ENCODE measurements around the gene GNAI3.

The GNAI3 gene

DNA sequence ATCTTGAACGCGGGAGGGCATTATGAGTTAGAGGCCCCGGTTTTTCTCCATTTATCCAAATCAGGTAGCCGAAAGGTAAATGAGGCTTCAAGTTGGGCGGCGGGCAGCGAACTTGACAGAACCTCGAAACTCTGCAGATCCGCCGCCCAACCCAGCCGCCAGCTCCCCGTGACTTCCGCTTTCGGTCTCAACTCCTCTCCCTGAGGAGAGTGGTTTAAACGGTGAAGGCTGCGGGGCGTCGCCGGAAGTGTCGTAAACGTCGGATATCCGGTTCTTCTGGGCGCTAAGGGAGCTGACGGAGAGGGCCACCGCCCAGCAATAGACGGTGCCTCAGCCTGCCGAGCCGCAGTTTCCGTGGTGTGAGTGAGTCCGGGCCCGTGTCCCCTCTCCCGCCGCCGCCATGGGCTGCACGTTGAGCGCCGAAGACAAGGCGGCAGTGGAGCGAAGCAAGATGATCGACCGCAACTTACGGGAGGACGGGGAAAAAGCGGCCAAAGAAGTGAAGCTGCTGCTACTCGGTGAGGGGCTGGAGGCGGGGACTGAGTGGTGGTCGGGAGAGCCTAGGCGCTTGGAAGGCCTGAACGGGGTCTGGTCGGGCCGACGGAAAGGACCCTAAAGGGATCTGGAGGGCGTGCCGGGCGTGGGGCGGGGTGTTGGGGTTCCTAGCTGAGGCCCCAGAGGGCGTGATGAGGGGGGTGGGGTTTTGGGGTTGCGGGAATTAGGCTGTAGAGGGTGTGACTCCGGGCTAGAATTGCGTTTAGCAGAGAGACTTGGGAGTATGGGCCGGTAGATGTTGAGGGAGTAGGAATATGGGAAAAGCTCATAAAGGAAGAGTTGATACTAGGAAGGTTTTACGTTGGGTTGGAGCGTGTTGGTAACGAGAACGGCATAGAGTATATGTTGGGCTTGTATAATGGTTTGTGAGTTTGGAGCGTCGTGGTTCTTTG, at the start of gene GNAI3:
TSS of gene GNAI3 (plus strand) at position 295 of the 947 bp plus-strand sequence. CDS start at position 401, 106 bp downstream.
- DNase-seq = peak; percentile 96

DNA sequence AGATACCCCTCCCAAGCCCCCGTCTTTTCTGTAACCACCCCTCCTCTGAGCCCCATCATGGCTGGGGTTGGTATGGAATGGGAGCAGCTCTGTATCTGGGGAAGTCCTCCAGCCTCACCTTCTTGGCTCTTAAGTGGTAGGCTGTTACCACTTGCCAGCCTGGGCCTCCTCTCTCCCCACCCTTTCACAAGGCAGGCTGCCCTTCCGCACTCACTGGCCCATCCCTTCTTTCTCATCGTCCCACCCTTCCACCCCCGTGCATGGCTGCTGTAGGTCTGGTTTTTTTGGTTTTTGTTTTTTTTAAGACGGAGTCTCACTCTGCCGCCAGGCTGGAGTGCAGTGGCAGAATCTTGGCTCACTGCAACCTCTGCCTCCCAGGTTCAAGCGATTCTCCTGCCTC, 49.3 kb upstream of the GNAI3 start:
- DNase-seq = no peak

DNA sequence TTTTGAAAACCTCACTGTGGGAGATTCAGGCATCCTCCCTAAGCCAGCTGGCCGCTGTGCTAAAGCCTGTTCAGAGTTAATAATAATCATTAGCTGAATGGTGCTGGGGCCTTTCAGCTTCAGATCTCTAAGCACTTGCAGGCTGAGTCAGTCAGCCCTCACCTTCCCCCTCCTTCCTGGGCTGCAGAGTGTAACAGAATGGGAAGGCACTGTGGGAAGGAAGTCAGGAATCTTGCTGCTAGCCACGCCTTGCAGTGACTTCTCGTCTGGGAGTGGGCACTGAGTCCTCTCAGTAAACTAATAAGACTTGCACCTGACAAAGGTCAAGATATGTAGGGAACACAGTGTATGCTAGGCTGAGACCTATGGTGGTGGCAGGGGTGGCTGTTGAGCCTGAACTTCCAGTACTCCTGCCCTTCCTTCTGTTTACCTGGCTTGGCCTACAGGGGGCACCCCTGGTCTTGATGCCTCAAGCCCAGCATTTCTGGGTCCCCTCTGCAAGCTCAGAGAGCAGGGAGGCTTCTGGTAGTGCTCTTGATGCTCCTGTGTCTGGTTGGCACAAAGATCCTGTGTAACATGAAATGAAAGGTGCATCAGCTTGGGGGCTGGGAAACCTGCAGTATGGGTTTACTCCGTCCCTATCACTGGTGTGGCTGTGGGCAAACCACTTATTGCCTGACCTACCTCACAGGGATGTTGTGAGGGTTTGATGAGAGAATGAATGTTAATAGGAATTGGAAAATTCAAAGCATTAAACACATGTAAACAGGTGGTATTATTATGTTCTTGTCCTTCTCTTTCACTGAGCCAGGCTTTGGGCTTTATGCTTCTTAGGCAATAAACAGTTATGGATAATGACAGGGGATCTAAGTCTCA, 48.5 kb upstream of the GNAI3 start:
- peak; percentile 53 for DNase-seq

DNA sequence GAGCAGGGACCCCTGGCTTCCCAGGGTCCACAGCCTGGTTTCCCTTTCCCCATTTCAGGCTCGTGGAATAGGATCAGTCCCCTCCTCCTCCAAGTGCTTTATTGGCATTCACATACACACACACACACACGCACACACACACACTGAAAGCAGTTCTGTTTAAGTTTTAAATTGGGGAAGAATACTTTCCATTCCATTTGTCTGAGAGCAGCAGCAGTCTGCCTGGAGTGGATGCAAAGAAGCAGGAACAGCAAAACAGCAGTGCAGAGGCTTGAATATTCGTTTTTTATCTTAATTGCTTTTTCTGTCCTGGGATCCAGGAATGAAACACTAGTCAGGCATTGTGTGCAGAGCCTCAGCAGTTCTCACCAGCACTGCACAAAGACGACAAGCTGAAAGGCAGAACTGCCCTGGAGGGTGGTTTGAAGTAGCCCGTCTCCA, 47.5 kb upstream of the GNAI3 start:
- peak; percentile 75 for DNase-seq

DNA sequence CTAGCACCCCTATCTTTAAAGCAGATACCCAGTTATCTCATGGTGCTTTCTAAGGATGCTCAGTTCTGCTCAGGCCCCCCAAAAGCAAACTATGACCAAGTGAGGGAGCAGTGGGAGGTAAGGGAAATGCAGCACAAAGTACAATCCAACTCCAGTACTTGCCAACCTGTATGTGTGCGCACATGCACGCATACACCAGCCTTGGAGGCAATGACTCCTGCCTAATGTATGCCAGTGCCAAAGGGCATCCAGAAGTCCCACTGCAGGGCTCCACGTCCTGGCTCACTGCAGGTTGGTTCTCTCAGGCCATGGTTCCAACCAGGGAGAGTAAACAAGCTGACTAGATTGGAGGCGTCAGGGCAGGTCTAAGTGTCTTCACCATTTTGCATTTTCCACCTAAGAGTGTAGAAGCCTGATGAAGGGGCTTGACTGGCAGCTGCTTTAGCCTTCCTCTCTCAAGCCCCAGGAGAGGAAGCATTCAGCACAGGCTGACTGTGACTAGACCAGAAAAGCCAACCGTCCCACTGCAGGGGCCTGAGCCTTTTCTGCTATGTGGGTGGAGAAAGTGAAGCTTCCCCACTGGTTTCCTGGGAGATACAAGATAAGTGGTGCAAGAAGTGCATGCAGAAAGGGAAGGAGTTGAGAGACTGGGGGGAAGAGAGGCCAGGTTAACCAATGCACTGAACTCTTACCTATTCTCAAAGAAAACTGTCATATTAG, 46.6 kb upstream of the GNAI3 start:
- no peak for DNase-seq

DNA sequence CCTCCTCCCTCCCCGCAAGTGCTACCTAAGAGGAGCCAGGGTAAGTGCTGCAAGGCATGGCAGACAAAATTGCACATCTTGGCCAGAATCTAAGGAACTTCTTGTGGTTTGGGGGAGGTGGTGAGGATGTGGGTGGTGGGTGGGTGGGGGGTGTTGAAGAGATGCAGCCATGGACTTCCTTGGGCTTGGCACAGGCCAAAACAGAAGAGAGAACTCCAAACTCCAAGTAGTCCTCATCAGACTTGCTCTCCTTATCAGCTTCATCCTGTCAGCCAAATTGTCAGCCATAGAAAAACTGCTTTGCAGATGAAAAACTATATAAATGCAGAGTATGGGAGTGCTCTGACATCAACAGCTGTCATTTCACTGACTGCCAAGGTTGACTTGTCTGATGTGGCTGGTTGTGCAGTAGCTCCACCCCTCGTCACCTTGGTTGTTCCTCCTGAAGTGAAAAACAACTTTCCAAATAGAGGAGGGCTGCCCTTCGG, 46.0 kb upstream of the GNAI3 start:
- DNase-seq = no peak

DNA sequence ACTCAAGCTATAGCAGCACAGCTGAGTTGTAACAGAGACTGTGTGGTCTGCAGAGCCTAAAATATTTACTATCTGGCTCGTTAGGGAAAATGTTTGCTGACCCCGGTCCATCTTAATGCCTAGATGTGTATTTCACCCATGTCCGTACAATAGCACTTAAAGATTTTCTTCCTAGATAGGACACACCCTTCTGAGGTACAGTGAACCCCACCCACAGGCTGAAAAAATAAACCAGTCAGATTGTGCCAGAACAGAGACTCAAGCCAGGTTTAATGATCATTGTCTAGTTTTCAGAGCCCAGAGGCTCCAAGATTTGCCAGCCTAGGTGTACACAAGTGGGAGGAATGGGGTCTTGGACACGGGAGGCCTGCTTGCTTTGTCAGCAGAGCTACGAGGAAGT, 44.5 kb upstream of the GNAI3 start:
- DNase-seq = no peak

DNA sequence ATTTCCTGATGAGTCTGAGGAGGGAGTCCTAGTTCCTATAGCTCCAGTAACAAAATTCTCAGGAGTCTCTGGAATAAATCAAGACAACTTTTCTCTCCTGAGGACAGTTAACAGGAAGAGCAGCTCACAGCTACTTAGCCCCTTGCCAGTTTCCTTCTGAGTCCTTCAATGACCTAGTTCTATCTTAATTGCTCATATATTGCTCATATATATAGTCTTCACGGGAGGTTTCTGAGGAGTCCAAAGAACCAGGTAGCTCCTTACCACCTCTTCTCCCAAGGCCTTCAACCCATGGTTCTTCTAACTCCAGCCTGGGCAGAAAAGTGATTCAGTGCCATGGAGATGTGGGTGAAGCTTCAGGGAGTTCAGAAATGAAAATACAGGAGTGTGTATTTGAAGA, 43.4 kb upstream of the GNAI3 start:
- DNase-seq = no peak

DNA sequence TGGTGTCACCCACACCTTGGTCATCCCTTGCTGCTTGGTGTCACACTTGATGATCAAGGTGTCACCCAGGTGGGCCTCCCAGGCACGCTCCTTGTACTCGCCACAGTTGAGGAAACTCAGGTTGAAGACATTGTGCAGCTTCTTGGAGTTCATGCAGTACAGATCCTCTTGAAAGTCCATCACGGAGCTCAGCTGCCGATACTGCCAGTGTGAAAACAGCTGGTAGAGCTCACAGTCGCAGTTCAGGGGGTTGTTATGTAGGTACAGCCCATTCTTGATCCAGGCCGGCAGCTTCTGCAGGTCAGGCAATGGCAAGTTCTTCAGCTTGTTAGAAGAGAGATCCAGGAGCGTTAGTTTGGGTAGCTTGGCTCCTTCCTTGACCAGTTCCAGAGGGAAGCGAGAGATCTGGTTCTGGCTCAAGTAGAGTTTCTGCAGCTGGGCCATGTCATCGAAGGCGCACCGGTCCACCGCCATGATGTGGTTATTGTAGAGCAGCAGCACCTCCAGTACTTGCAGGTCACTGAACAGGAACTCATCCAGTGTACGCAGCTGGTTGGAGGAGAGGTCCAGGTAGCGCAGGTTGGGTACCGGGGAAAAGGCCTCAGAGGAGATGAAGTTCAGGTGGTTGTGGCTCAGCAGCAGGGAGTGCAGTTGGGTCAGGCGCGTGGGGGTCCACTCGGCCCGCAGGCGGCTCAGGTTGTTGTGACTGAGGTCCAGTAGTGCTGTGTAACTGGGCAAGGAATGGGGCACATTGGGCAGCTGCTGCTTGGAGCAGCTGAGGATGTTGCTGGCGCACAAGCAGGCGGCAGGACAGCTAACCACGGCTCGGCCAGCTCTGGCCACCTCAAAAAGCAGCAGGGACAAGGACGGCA, 40.2 kb upstream of the GNAI3 start:
- DNase-seq = no peak

DNA sequence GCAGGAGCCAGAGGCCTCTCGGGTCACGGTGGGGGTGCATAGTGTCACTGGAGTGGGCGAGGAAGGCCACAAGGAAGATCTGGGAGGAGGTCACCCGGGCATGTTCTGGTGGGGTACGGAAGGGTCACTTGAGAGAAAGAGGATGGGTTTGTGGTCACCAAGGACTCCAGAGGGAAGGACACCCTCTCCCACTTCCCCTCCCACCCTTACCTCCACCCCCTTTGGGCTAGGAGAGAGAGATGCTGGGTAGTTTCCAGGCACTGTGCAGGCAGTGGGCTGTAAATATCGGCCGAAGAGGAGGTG, 39.6 kb upstream of the GNAI3 start:
- no peak for DNase-seq

DNA sequence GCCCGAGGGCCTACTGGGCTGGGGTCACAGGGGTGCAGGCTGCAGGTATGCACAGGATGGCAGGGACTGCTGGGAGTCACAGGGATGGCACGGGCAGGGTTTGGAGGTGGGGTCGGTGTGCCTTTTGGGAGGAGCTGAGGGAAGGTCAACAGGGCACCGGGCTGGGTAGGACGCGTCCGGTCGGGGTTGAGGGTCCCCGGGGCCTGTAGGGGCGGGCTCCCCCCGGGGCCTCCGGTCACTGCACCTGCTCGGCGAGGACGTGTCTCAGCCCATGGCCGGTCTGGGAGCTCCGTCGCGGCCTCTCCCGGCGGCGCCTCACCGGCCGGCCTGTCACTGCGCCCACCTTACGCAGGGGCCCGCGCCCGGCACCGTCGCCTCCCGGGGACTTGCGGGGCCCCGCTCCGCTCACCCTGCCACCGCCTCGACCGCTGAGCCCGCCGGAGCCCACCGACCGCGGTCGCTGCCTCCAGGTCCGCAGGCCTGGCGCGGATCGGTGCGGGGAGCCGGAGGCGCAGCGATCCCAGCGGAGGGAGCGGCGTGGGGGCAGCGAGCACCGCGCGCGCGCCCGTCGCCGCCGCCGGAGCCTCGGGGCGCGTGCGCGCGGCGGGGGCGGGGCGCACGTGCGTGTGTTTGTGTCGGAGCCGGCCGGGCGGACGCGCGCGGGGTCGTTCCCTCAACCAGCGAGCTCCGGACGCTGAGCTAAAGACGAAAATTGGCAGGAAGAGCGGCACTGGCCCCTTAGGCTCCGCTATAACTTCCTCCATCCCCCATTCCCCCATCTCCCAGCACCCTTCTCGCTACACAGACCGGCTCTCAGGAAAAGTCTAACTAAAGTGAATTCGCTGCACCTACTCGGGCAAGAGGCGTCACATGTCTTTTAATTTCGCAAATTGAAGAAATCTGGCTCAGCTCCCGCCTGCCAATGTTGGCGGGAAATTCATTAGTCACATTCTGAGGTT, 39.0 kb upstream of the GNAI3 start, which contains the start of gene AMIGO1:
TSS of gene AMIGO1 (minus strand) at position 552 of the 959 bp plus-strand sequence. CDS start 815 bp downstream, outside the sequence.
- peak; percentile 51 for DNase-seq

DNA sequence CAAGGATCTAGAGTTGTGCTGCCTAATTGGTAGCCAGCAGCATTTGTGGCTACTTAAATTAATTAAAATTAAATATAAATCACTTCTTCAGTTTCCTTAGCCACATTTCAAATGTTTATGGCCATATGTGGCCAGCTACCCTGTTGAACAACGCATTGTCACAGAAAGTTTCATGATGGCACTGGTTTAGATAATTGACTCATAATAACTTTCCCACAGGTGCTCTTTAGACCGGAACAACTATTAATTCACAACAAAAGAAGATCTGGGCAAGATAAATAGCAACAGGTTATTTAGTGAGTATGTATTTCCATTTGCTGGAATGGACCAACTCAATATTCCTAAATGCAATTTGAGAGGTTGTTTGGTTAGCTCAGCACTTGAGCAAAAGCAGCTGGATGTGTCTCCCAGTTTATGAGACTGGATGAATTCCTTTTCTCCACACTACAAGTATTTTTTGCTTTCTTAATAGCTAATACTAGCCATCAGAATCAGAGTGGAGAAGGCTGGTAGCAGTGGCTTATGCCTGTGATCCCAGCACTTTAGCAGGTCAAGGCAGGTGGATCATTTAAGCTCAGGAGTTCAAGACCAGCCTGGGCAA, 35.2 kb upstream of the GNAI3 start:
- no peak for DNase-seq

DNA sequence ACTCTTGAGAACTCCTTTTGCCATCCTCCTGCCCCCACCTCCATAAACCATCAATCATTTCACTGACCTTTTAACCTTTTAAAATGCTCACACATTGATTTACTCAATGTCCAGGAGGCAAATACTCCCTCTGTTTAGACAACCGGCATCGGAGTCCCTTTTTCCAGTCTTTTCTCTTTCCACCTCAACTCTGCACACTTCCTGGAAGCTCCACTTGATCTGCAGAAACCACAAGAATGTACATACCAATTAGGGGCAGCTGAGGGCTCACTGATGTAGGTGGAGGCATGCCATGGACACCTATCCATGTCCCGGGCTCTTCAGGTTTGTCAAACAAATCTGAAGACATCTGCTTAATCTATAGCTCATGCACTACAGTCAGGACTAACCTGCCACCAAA, 33.6 kb upstream of the GNAI3 start:
- no peak for DNase-seq

DNA sequence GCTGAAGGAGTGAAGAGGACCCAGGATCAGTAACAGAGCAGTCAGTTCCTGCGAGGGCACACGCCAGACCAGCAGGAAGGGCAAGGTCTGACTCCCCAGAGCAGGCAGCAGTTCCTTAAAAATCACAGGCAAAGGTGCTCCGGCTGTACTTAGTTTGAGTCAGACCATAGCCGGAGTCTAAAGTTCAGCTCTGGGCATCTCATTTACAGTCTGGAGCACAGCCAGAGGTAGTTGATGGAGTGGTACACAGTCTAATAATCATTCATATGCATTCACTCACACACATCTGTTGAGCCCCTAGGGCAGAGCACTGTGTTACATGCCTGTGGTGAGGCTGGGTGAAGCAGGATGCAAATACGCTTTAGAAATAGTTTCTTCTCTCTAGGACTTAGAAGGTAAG, 31.5 kb upstream of the GNAI3 start:
- DNase-seq = peak; percentile 36

DNA sequence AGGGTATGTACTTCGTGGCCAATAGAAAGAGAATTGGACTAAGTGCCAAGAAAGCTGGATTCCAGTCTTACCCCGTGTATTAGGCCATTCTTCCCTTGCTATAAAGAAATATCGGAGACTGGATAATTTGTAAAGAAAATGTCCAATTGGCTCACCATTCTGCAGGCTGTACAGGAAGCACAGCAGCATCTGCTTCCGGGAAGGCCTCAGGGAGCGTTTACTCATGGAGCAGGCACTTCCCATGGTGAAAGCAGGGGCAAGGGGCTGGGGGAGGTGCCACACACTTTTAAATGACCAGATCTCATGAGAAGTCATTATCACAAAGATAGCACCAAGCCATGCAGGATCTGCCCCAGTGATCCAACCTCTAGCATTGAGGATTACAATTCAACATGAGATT, 31.1 kb upstream of the GNAI3 start:
- DNase-seq = no peak

DNA sequence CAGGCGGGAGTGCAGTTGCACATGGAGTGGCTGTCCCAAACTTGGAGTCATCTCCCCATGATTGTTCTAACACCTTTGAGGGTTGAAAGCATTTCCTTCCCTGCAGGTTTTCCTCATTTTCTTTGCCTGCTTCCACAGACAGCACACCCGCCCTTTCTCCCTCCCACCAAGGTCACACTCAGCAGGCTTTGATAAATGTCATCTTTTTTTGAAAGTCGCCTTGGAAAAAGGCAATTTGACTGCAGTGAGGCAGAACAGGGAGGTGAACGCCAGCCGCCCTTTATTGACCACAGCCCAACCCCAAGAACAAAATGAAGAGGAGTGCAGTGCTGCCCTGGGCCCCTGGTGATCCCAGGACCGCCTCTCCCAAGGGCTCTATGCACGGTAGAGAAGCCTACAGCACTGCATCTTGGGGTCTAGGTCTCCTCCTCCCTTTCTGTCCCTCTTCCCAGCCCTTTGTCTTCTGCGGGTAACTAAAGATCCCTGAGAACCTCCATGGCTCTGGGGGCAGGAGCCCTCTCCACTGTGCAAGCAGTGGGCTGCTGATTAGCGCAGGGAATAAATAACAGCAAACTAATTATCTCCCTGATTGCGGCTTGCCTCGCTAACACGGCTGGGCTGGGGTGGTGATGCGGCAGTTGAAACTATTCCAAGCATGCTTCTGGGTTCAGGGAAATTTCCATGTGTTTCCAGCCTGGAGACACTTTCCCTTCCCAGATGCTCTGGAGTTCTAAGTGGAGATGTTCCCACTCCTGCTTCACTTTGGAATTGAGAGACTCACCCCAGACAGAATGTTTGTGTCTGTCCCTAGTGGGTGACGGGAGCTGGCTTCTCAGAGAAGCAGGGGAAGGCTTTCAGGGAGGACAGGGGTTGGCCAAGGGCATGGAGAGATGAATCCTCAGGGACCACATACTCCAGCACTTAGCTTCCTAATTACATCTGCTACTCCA, 27.1 kb upstream of the GNAI3 start:
- DNase-seq = no peak

DNA sequence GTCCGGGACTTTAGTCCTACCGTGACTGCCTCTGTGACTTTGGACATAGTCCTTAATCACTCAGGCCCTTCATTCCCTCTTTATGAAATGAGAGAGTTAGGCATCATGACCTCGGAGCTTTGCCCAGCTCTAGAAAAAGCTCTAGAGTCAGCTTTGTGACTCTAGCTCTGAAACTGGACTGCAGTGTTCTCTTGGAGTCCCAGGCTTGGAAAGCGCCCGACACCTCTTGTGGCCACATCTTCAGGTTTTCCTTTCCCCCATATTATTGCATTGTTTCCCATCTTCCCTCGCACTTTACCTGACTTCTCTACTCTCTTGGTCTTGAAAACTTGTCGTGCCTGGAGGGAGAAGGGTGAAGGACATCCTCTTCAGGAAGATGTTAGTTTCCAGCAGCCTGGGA, 26.4 kb upstream of the GNAI3 start:
- DNase-seq = no peak

DNA sequence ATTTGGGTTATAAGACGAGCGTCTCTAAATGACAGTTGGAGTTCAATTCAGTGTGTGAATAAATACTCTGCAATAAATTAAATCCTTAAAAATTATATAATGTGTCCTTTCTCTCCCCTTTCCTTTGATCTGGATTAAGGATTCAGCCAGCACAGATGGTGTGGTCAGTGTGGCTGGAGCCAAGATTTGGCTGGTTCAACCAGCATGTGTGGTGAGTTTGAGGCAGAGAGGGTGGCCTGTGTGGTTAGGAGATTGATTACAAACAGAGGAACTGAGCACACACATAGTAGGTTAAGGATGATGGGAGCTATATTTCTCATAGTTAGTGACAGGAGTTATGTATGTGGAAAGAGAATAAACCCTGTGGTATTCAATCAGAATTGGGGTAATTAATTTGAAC, 24.7 kb upstream of the GNAI3 start:
- DNase-seq = no peak
